CD4-positive, alpha-beta T cell treated with Interleukin-2 at 100 ng/mL for 4 hours (primary cell): ENCODE measurements around the gene TUBB3.
"Not testable (repeated sequence)": the region's sequence is repeated elsewhere in the genome, so short reads cannot be mapped to it uniquely, and the experiment has no call there.

Source experiments
- DNase-seq: peaks from one replicate; pipeline ENCODE4 v3.0.0-alpha.2; 2020; ENCODE audit warnings: low spot score

Gene TUBB3

DNA sequence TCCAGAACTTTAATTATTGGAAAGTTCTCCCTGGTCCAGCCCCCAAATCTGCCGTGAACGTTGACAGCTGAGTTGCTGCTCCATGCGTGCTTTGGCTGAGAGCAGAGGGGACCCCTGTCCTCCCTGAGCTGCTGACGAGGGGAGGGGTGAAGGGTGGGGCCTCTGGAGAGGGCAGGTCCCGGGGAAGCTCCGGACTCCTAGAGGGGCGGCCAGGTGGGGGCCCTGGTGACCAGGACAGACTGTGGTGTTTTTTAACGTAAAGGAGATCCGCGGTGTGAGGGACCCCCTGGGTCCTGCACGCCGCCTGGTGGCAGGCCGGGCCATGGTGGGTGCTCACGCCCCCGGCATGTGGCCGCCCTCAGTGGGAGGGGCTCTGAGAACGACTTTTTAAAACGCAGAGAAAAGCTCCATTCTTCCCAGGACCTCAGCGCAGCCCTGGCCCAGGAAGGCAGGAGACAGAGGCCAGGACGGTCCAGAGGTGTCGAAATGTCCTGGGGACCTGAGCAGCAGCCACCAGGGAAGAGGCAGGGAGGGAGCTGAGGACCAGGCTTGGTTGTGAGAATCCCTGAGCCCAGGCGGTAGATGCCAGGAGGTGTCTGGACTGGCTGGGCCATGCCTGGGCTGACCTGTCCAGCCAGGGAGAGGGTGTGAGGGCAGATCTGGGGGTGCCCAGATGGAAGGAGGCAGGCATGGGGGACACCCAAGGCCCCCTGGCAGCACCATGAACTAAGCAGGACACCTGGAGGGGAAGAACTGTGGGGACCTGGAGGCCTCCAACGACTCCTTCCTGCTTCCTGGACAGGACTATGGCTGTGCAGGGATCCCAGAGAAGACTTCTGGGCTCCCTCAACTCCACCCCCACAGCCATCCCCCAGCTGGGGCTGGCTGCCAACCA lies 4.4 kb upstream of the TUBB3 start, which contains the start of gene MC1R:
MC1R (plus strand) TSS at position 410 of the 895 bp plus-strand sequence; CDS start at position 807, 397 bp downstream.
- DNase-seq: no peak

DNA sequence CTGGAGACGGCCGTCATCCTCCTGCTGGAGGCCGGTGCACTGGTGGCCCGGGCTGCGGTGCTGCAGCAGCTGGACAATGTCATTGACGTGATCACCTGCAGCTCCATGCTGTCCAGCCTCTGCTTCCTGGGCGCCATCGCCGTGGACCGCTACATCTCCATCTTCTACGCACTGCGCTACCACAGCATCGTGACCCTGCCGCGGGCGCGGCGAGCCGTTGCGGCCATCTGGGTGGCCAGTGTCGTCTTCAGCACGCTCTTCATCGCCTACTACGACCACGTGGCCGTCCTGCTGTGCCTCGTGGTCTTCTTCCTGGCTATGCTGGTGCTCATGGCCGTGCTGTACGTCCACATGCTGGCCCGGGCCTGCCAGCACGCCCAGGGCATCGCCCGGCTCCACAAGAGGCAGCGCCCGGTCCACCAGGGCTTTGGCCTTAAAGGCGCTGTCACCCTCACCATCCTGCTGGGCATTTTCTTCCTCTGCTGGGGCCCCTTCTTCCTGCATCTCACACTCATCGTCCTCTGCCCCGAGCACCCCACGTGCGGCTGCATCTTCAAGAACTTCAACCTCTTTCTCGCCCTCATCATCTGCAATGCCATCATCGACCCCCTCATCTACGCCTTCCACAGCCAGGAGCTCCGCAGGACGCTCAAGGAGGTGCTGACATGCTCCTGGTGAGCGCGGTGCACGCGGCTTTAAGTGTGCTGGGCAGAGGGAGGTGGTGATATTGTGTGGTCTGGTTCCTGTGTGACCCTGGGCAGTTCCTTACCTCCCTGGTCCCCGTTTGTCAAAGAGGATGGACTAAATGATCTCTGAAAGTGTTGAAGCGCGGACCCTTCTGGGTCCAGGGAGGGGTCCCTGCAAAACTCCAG lies 3.4 kb upstream of the TUBB3 start:
- DNase-seq: no peak

DNA sequence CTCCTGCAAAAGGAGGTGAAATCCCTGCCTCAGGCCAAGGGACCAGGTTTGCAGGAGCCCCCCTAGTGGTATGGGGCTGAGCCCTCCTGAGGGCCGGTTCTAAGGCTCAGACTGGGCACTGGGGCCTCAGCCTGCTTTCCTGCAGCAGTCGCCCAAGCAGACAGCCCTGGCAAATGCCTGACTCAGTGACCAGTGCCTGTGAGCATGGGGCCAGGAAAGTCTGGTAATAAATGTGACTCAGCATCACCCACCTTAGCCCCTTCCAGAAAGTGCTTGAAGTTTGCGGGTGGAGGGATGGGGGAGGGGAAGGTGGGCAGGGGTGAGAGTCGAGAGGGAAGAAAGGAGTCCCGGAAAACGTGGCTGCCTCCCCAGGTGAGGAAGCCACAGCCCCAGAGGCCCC lies 2.4 kb upstream of the TUBB3 start:
- DNase-seq: no peak

DNA sequence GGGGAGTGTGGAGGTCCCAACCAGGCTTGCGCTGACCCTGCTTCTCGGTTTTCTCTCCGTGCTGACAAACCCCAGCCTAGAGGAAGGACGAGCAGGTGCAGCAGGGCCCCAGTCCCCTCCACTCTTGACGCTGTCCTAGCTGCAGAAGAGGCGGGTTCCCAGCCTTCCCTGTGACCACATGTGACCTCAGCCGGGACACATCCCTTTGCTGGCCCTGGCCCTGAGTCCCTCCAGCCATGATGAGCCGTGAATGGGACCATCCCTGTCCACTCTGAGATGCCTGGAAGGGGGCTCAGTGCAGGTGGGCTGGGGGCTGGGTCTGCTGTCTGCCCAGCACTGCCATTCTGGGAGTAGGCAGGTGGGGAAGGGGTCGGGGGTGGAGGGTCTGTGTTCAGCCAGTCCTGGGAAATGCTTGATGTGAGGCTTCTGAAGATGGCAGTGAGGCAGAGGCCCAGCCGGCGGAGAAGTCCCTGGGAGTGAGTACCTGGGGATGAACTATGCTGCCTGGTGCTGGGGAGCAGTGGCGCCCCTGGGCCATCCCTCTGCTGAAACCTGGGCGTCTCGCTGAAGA lies 1.9 kb upstream of the TUBB3 start:
- no peak for DNase-seq

DNA sequence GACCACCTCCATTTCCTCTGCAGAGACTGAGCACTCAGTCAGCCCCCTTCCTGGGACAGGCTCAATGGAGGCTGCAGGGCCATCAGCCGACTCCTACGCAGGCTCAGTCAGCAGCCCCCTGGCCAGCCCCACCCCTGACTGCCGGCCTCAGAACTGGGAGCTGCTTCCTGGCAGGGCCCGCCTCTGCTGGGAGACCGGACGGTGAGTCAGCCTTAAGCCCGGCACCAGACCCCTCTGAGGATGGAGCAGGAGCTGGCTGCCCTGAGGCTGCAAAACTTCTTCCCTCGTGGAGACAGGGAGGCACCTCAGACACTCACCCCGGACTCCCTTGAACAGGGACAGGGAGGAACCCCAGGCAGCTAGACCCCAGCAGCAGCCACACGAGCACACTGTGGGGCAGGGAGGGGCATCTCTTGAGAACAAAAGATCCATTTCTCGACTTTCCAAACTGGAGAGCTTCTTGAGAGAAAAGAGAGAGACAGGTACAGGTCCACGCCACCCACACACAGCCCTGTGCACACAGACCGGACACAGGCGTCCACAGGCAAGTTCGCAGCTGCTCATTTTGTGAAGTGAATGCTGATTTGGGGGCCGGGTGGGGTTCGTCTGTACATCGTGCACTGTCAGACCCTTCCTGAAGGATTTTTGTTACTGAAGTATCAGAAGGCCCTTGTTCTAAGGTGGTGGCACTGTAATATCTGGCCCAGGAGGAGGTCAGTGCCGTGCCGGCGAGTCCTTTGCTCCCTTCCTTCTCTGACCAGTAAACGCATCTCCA lies 1.3 kb upstream of the TUBB3 start:
- DNase-seq: no peak

DNA sequence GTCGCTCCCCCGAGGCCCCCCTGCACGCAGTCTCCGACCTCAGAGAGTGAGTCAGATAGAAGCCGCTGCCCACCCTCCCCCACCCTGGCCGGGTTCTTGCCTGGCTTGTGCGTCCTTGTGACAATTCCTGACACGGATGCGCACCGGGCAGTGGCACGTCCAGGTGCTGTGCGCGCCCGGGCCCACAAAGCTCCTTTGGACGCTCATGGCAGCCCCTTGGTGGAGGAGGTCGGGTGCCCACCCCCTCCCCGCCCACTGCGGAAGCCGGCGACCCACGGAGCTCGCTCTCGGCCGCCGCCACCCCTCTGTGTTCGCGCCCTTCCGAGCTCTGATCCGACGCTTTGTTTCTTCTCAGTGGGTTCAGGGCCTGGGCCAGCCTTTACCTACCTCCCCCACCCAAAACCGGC lies 662 bp upstream of the TUBB3 start:
- peak; percentile 18 for DNase-seq

DNA sequence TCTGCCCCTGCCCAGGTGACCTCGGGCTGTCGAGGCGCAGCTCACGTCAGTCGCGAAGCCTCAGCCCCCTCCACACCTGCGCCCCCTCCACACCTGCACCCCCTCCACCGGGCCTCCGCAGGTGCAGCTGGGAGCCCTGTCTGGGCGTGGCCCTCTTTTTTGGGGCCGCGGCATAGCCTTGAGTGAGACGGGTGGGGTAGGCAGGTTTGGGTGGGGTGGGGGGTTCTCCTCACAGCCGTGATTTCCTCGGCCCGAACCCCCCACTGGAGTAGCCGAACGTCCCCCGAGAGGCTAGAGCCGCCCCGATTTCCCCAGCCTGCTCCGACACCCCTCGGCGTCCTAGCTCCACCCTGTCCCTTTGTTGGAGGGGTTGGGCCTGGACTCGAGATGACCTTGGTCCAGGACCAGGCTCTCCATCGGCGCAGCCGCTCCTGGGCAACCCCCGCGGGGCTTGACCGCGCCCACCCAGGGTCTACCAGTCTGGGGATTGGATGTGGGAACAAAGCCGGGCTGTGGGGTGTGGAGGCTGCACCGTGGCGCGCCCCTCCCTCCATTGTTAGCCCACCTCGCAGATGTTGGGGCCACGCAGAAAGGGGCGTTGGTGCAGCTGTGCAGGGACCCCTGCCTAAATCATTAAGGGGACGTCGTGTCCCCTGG lies 626 bp downstream of the TUBB3 start:
- no peak for DNase-seq

DNA sequence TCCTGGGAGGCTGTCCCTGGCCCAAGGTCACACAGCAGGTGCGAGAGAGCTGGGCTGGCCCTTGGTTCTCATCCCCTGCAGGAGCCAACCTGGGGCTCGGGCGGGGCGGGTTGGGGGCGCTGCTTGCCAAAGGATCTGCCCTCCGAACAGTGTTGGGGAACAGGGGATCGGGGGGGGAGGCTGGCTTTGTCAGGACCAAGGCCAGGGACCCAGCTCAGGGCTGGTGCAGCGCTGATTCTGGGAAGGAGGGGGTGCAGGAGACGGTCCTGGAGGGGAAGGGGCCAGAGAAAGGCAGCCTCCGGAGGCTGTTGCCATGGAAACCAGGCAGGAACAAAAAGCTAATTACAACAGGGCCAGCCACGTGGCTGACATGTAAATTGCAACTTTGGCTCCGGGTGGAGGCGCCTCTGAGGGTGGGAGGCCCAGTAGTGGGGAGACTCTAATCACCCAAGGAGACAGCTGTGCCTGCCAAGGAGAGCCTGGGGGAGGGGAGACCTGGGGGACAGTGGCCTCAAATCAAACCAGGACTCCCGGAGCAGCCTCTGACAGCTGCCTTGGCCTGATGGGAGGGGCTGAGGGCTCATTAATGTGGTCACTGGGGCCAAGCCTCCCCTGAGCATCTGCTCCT lies 1.3 kb downstream of the TUBB3 start:
- peak; percentile 31 for DNase-seq

DNA sequence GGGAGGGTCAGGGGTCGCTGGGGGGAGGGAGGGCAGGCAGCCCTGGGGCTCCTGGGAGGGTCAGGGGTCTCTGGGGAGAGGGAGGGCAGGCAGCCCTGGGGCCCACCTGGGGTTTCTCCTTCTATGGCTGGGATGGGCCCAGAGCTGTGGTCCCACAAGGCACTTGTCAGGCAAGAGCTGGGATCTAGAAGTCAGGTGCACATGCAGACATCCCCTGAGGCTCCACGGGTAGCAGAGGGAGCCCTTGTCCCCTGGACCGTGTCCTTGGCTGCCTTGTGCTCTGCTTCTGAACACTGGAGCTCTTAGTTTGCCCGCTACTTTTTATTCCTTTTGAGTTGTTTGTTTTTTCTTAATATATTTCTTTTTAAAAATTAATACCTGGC lies 1.8 kb downstream of the TUBB3 start:
- DNase-seq: no peak

DNA sequence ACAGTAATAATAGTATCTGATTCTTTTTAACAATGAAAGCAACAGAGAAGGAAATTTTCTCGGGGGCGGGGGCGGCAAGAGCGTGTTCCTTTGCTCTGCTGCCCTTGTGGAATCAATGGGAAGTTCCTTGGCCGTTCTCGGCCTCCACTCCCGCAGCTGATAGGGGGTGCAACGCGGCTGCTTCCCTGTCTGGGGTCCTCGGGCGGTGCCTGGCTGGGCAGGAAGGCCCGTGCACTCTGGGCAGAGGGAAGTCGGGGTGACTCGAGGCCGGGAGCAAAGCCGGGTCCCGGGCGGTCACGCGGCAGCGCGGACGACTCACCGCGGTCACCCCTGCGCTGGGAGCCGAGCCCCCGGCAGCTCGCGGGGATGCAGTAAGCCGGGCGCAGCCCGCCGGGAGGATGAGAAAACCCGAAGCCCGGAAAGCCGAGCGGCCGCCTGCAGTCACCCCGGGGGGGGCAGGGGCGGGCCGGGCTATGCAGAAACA lies 2.5 kb downstream of the TUBB3 start:
- DNase-seq: no peak

DNA sequence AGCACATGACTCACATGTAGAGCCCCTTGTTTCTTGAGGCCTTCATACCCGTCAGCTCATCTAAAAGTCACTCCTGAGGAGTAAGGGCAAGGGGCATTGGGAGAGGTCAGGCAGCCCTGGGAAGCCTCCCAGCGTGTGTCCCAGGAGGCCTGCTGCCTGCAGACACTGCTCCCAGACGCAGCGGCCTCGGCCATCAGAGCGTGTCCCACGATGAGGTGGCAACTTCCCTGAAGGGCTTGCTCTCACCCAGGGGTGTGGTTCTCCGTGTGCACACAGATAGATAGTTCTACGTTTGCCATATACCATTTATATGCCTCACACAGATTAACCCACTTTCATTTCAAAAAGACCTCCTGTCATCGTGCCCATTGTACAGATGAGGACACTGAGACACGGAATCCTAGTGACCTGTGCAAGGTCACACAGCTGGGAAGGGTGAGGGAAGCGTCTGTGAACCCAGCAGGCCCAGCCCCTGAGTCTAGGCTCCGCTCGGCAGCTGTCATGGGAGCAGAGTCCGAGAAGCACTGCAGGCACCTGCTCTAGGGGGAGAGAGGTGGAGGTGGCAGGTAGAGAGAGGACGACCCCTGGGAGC lies 8.3 kb downstream of the TUBB3 start:
- no peak for DNase-seq

DNA sequence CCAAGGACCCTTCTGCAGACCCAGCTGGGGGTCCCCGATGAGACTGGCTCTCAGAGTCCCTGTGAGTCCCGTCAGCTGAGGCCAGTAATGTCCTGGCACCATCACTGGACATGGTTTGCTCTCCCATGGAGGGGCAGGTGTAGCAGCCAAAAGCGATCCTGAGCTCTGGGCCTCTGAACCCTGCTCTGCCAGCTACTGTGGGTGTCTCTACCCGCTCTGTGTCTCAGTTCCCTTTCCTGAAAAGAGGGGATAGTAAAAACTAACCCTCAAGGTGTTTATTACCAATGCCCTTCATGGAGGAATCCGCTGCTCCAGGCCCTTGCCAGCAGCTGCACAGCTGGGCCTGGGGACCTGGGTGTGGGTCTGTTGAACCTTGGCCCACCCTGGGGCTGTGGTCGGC lies 8.8 kb downstream of the TUBB3 start:
- DNase-seq: no peak

DNA sequence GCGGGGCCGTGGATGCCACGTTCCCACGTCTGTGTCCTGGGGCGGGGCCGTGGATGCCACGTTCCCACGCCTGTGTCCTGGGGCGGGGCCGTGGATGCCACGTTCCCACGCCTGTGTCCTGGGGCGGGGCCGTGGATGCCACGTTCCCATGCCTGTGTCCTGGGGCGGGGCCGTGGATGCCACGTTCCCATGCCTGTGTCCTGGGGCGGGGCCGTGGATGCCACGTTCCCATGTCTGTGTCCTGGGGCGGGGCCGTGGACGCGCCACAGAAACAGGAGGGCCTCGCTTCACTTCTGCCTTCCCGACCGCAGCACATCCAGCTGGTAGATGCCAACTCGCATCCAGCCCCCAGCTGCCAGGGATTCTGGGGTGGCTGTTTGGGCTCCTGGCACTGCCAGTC lies 10.9 kb downstream of the TUBB3 start:
- not testable (repeated sequence) for DNase-seq

DNA sequence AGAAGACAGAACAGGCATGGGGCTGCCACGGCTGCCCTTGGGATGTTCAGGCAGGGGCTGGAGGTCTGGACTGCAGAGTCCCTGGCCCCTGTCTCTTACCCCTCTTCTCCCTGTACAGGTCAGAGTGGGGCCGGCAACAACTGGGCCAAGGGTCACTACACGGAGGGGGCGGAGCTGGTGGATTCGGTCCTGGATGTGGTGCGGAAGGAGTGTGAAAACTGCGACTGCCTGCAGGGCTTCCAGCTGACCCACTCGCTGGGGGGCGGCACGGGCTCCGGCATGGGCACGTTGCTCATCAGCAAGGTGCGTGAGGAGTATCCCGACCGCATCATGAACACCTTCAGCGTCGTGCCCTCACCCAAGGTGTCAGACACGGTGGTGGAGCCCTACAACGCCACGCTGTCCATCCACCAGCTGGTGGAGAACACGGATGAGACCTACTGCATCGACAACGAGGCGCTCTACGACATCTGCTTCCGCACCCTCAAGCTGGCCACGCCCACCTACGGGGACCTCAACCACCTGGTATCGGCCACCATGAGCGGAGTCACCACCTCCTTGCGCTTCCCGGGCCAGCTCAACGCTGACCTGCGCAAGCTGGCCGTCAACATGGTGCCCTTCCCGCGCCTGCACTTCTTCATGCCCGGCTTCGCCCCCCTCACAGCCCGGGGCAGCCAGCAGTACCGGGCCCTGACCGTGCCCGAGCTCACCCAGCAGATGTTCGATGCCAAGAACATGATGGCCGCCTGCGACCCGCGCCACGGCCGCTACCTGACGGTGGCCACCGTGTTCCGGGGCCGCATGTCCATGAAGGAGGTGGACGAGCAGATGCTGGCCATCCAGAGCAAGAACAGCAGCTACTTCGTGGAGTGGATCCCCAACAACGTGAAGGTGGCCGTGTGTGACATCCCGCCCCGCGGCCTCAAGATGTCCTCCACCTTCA lies 11.7 kb downstream of the TUBB3 start:
- no peak for DNase-seq

DNA sequence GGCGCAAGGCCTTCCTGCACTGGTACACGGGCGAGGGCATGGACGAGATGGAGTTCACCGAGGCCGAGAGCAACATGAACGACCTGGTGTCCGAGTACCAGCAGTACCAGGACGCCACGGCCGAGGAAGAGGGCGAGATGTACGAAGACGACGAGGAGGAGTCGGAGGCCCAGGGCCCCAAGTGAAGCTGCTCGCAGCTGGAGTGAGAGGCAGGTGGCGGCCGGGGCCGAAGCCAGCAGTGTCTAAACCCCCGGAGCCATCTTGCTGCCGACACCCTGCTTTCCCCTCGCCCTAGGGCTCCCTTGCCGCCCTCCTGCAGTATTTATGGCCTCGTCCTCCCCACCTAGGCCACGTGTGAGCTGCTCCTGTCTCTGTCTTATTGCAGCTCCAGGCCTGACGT lies 12.5 kb downstream of the TUBB3 start:
- not testable (repeated sequence) for DNase-seq

DNA sequence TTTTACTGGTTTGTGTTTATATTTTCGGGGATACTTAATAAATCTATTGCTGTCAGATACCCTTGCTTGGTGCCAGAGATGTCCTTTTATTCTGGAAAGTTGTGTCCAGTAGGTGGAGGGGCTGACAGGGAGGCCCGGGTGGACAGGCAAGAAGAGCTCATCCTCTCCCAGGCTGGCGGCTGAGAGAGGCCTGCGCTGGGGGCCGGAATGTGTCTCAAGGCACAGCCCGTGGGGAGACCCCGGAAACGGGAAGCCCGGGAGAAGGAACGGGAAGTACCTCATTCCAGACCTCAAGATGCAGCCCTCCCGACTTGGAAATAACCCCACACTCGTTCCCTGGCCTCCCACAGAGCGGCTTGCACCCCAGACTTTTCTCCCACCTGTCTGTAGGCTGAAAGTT lies 12.9 kb downstream of the TUBB3 start:
- no peak for DNase-seq

DNA sequence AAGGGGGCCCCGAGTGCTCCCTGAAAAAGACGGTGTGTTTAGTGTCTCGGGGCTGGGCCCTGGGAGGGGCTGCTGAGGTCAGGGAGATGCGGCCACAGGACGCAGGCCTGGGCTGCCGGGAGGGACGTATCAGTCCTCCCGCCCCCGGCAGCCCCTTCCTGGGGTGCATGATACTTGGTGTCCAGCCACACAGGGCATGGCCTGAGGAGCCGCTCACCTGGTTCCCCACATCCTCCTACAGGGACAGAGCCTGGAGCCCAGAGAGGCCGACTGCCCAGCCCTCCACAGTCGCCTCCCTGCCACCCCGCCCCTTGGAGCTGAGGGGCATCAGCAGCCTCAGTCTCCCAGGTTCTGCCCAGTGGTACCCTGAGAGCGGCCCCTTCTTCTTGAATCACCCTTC lies 13.4 kb downstream of the TUBB3 start:
- DNase-seq: no peak

DNA sequence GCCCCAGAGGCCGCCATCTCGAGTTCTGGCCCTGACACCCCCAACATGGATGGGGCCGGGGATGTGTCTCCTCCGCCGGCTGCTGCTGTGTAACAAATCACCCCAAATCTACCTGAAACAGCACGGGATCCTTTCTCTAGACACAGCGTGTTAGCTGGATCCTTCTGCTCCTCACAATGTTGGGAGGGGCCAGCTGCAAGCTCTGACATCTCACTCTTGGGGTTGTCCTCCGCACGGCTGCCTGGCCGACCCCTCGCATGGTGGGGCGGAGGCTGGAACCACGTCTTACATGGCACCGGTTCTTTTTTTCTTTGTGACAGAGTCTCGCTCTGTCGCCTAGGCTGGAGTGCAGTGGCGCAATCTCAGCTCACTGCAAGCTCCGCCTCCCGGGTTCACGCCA lies 13.8 kb downstream of the TUBB3 start:
- DNase-seq: no peak
